GM11168 (cell line): ENCODE results near the gene MGAT4D.
"Not testable (repeated sequence)": the region's sequence is repeated elsewhere in the genome, so short reads cannot be mapped to it uniquely, and the experiment has no call there.

ENCODE experiments used
- in situ Hi-C: fragments of 300-500 bp; cut with MboI; formaldehyde crosslinking; loops from one replicate; pipeline ENCODE4 v1.12.0; 2022; ENCODE audit warnings: low sequenced_read_pairs; ENCODE audit not compliant: unreplicated experiment

The MGAT4D gene

DNA sequence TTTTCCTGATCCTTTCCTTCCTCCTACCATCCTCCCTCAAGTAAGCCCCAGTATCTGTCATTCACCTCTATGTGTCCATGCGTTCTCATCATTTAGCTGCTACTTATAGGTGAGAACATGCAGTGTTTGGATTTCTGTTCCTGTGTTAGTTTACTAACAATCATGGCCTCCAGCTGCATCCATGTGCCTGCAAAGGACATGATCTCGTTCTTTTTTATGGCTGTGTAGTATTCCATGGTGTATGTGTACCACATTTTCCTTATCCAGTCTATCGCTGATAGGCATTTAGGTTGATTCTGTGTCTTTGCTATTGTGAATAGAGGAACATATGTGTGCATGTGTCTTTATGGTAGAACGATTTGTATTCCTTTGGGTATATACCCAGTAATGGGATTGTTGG, 53.7 kb downstream of the MGAT4D start:
- in situ Hi-C loops: not testable (repeated sequence)

DNA sequence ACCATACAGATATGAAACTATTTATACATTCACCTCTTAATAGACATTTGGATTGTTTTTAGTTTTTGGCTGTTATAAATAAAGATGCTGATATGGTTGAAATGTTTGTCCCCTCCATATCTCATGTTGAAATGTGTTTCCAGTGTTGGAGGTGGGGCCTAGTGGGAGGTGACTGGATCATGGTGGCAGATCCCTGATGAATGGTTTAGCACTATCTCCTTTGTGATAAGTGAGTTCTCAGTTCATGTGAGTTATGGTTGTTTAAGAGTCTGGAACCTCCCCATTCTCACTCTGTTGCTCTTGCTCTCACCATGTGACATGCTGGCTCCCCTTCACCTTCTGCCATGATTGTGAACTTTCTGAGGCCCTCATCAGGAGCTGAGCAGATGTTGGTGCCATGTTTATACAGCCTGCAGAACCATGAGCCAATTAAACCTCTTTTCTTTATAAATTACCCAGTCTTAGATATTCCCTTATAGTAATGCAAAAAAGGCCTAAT, 58.4 kb downstream of the MGAT4D start:
- in situ Hi-C loops: no loop called here

DNA sequence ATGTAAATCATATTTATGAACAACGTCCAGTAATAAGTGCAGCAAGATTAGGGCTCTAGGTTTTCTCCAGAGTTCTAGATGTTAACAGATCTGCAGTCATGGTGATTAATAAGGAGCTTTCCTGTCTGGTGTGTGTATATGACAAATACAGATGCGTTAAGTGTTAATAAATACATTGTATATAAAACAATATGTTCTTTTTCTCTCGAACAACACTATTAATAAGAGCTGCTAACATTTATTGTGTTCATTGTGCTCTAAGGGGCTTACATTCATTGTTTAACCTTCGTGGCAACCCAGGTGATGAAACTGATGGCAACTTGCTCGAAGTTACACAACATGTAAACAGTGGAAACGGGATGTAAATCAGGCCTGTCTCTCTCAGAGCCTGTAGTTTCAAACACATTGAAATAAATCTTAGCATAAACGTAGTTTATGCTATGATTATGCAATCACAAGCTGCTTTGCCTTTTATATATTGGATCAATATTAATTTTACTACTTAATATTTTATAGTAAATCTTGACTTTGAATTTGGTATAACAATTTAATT, 70.1 kb downstream of the MGAT4D start:
- in situ Hi-C loops: no loop called here

DNA sequence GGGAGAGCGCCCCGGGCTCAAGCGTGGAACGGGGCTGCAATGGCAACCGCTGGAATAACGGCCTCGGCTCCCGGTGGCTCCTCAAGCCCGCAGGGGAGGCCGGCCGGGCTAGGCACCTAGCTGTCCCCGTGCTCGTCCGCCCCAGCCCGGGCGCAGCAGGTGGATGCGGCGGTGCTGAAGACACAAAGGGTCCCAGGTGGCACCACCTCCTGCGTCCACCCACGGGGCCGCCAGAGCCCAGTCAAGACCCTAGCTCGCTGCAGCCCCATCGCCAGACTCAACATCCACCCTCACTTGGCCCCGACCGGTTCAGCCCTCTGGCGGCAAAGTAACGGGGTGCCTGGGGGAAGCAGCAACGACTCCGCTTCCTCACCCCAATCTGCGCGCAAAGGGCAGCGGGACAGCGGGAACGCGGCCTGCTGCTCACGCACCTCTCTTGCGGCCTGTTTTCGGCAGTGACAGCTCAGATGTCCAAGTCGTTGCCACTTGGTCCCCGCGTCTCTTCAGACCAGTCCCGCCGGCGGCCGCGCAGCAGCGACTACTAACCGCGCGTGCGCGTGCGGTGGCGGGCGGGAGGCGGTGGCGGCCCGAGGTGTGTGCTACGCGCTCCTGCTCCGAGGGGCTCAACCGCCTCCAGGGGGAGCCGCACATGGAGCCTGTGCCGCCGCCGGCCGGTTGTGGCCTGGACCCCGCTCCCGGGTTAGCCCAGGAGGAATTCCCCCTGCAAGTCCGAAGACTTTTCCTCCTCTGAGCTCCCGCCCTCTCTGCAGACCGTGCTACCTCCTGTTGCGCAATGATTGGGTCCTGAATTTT, 70.8 kb downstream of the MGAT4D start, which contains the start of gene CLGN:
TSS of gene CLGN (minus strand) at position 543 of the 813 bp plus-strand sequence. CDS start 14,570 bp downstream, outside the sequence.
- in situ Hi-C loops: no loop called here

DNA sequence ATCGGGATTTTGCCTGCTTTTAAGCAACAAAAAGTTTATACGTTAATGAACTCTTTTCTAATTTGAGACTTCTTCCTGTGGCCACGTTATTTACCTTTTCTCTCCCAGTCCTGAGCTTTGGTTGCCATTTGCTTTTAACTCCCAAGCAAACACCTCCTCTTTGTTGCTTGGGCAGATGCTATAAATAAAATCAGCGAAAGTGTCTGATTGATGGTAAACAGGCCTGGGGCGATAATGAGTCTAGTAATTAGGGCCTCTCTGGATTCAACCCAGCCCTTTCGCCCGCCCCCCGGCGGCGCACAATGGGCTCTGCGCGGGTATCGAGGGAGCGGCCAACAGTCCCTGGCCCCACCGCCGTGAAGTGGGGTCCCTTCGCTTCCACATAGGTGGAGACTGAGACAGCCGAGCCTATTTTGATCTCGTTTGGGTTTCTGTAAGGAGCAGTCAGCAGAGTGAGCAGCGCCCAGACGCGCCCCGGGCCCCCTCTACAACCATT, 71.4 kb downstream of the MGAT4D start:
- in situ Hi-C loops: no loop called here

DNA sequence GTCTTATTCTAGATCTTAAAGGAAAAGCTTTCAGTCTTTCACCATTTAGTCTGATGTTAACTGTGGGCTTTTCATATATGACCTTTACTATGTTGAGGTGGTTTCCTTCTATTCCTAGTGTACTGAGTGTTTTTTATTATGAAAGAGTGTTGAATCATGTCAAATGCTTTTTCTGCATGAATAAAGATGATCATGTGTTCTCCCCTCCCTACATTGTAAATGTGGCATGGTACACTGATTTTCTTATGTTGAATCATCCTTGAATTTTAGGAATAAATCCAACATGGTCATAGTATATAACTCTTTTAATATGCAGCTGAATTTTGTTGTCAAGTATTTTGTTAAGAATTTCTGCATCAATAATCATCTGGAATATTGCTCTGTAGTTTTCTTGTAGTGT, 75.0 kb downstream of the MGAT4D start:
- in situ Hi-C loops: no loop called here

DNA sequence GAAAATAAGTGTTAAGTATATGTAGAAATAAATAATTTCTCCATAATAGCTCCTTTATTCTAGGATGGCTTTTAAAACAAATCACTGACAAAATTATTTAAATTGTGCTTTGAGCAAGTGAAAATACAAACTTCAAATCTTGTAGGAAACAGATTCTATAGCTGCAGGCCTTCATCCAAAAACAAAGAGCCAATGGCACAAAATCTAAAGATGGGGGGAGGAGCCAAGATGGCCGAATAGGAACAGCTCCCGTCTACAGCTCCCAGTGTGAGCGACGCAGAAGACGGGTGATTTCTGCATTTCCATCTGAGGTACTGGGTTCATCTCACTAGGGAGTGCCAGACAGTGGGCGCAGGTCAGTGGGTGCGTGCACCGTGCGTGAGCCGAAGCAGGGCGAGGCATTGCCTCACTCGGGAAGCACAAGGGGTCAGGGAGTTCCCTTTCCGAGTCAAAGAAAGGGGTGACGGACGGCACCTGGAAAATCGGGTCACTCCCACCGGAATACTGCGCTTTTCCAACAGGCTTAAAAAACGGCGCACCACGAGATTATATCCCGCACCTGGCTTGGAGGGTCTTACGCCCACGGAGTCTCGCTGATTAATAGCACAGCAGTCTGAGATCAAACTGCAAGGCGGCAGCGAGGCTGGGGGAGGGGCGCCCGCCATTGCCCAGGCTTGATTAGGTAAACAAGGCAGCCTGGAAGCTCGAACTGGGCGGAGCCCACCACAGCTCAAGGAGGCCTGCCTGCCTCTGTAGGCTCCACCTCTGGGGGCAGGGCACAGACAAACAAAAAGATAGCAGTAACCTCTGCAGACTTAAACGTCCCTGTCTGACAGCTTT, 84.7 kb downstream of the MGAT4D start:
- in situ Hi-C loops: not testable (repeated sequence)

DNA sequence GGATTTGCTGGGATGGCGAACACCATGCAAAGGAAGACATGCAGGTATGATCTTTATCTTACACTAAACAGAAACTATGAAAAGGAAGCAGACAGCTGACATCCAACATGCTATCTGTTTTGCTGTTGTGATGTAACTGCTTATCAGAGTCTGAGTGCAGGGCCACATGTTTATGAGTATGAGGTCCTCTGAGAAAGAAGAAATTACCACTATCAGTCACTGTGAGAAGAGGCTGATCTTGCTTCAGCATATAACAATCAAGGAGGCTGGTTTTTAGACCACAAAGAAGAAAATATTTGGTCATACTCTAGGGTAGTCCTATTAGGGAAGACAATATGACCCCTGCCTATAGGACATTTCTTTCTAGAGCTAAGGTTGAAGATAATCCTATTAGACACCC, 89.1 kb downstream of the MGAT4D start:
- in situ Hi-C loops: no loop called here

DNA sequence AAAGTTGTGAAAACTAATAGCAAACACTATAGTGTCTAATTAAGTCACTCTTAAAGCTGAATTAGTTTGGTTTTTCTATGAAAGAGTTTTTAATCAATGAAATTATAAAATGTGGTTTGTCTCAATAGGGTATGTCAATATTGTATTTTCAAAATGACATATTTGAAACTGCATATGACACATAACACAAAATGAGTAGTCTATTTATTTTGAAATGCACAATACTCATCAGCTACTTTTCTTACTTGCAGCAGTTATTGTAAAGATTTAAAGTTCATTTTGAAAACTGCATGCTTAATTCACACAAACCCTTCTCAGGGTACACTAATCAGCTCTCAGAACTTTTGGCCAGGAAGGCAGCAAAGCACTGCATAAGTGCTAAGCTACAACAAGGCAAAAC, 91.8 kb downstream of the MGAT4D start:
- in situ Hi-C loops: no loop called here

DNA sequence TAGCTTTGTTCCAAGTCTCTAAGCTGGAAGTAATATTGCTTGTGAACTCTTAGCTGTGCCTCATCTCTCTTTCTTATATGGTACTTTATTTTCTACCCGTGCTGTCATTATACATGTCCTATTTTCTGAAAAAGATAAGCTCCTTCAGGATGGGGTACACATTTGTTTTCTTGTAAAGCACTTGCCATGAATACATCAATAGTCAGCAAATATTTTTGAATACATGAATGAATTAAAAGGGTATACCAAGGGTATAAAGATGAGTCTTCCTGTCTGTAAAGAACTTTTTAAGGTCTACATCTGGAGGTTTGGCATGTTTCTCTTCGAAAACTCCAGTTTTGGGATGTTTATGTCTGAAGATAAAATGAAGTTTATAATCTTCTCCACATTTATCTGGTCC, 98.0 kb downstream of the MGAT4D start:
- in situ Hi-C loops: no loop called here

DNA sequence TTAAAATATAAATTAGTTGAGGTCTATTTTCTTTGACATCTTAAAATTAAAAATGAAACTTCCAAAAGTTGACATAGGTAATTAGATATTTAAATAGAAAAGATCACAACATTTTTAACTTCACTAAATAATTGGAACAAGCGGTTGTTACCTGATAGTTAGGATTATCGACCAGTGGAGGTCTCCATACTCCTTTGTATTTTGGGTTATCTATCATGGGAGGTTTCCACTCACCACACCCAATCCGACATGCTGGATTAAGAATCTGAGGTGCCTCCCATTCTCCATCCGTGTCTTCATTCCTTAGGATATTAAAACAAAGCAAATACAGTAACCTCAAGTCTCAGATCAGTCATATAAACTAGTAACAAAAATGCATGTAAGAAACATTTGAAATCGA, 102.4 kb downstream of the MGAT4D start:
- in situ Hi-C loops: no loop called here
